ENCODE results near the gene TMEM53.

The TMEM53 gene

GRCh38 chr1:44628962-44629756 is 45.1 kb downstream of the TMEM53 start:
- no peak for DNase-seq (ENCODE audit: low spot score)

- no peak for DNase-seq (ENCODE audit: low spot score)
Observed at GRCh38 chr1:44625348-44625747, 48.9 kb downstream of the TMEM53 start.

- DNase-seq (ENCODE audit: low spot score): no peak
Observed at GRCh38 chr1:44624268-44624901, 49.9 kb downstream of the TMEM53 start.

GRCh38 chr1:44621841-44622286 is 52.4 kb downstream of the TMEM53 start:
- DNase-seq (ENCODE audit: low spot score): no peak

- DNase-seq (ENCODE audit: low spot score): no peak
Observed at GRCh38 chr1:44620072-44620471, 54.2 kb downstream of the TMEM53 start.

- DNase-seq (ENCODE audit: low spot score): no peak
Observed at GRCh38 chr1:44619261-44619900, 54.9 kb downstream of the TMEM53 start.

- DNase-seq (ENCODE audit: low spot score): no peak
Observed at GRCh38 chr1:44617703-44618029, 56.6 kb downstream of the TMEM53 start.

- no peak for DNase-seq (ENCODE audit: low spot score)
Observed at GRCh38 chr1:44616991-44617702, 57.1 kb downstream of the TMEM53 start.

- no peak for DNase-seq (ENCODE audit: low spot score)
Observed at GRCh38 chr1:44616284-44616990, 57.8 kb downstream of the TMEM53 start.

- DNase-seq (ENCODE audit: low spot score): no peak
Observed at GRCh38 chr1:44613941-44614340, 60.3 kb downstream of the TMEM53 start.

GRCh38 chr1:44611866-44612265 is 62.4 kb downstream of the TMEM53 start:
- DNase-seq (ENCODE audit: low spot score): no peak

GRCh38 chr1:44611419-44611818 is 62.9 kb downstream of the TMEM53 start:
- no peak for DNase-seq (ENCODE audit: low spot score)

GRCh38 chr1:44610527-44611148 is 63.6 kb downstream of the TMEM53 start:
- no peak for DNase-seq (ENCODE audit: low spot score)

GRCh38 chr1:44609768-44610526 is 64.3 kb downstream of the TMEM53 start:
- no peak for DNase-seq (ENCODE audit: low spot score)

GRCh38 chr1:44609412-44609767 is 64.9 kb downstream of the TMEM53 start:
- DNase-seq (ENCODE audit: low spot score): no peak

- DNase-seq (ENCODE audit: low spot score): no peak
Observed at GRCh38 chr1:44608141-44608540, 66.1 kb downstream of the TMEM53 start.

- DNase-seq (ENCODE audit: low spot score): no peak
Observed at GRCh38 chr1:44606701-44607281, 67.5 kb downstream of the TMEM53 start.

GRCh38 chr1:44605914-44606615 is 68.2 kb downstream of the TMEM53 start:
- no peak for DNase-seq (ENCODE audit: low spot score)

- no peak for DNase-seq (ENCODE audit: low spot score)
Observed at GRCh38 chr1:44604157-44604955, 69.9 kb downstream of the TMEM53 start.
